Central memory CD8-positive, alpha-beta T cell (primary cell): ENCODE measurements around the gene TASOR.
"Not testable (repeated sequence)": the region's sequence is repeated elsewhere in the genome, so short reads cannot be mapped to it uniquely, and the experiment has no call there.

ENCODE experiments used
- ATAC-seq: fragments of 150-1000 bp; cut with Tn5 transposase; replicated peaks from 2 replicates; pipeline ENCODE4 v1.10.0; 2022; ENCODE audit warnings: mild to moderate bottlenecking, moderate FRiP score, moderate number of reproducible peaks; ENCODE audit not compliant: poor library complexity, severe bottlenecking; ENCODE audit errors: extremely low read depth
- DNase-seq, 2 donors: peaks; one replicate each; pipeline ENCODE4 v3.0.0; 2021; ENCODE audit warnings: low spot score in 2 of 2
- H3K27ac Mint-ChIP-seq: one replicate; pipeline ENCODE4 v1.8.0; 2022; ENCODE audit warnings: low read depth, mild to moderate bottlenecking, moderate library complexity, mixed read lengths
- H3K27me3 Mint-ChIP-seq: one replicate; pipeline ENCODE4 v1.8.0; 2022; ENCODE audit warnings: mixed read lengths
- H3K36me3 Mint-ChIP-seq: one replicate; pipeline ENCODE4 v1.8.0; 2022; ENCODE audit warnings: mild to moderate bottlenecking, moderate library complexity, mixed read lengths; ENCODE audit not compliant: insufficient read depth
- H3K4me1 Mint-ChIP-seq: one replicate; pipeline ENCODE4 v1.8.0; 2022; ENCODE audit warnings: mixed read lengths
- H3K4me3 Mint-ChIP-seq: one replicate; pipeline ENCODE4 v1.8.0; 2022; ENCODE audit warnings: mild to moderate bottlenecking, moderate library complexity, mixed read lengths
- H3K9me3 Mint-ChIP-seq: one replicate; pipeline ENCODE4 v1.8.0; 2022; ENCODE audit warnings: mixed read lengths

TASOR gene

DNA sequence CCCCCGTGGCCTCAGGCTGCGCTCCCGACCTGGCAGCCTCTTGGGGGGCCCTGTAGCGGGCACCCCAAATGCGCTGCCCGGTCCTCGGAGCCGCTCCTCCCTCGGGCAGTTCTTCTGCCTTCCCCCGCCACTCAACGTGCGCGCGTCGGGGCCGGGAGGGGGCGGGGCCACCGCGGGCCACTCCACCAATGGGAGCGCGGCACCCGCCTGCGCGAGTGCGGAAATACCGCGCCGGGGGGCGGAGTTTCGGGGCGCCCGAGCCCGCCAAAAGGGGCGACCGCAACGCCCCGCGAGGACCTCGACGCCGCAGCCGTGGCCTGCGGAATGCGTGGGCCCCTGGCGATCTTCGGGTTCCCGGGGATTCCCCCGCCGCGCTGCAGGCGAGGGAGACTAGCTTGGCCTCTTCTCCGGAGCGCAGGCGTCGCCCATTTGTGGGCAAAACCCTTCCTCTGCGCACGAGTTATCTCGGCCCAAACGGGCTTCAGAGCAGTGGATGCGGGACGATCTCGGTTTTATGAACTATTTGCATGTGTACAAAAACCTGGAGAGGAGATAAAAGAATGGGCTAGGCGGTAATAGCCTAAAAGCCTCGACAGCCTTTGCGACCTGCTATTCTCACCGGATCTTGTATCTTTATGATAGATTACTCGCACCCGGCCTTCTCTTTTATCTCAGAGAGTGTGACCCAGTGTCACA, at the start of gene TASOR:
Gene TASOR (minus strand): TSS at position 144 of the 696 bp plus-strand sequence. CDS start 259 bp downstream, outside the sequence.
- H3K9me3 Mint-ChIP-seq = no peaks in the 10 kb centered on the region

DNA sequence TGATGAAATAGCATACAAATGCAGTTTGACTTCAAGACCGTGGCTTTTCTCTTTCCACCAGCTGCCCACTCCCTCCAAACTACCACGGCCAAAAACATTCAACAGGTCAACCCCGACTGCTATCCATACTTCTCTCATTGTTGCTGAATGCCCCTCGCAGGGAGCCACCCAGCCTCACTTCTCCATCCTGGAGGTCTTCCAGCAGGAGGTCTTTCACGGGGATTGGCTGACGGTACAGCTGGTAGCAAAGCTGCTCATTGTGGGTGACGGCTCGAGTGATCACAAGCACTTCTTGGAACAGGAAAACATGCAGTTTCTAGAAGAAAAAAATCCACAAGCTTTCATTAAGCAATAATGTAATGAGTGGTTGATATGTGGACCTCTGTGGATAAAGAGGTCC, 49.0 kb upstream of the TASOR start:
- Mint-ChIP-seq H3K36me3 (peaks cover 84% of the 10 kb centered on the region), H3K27me3 (no peaks in the 10 kb centered on the region), H3K9me3 (no peaks in the 10 kb centered on the region), H3K4me1 (peaks cover 42% of the 10 kb centered on the region), H3K4me3 (peak overlapping the region; percentile 48), H3K27ac (peak overlapping the region; percentile 90)
- DNase-seq = no peak
- no peak for ATAC-seq

More for the DNA sequence above, at the start of gene TASOR:
- DNase-seq (peak; percentile 77), ATAC-seq (peak; percentile 88)
- peak within 1 kb of the TSS; percentile 97 for H3K4me3 Mint-ChIP-seq
- peaks cover 30% of the 10 kb centered on the region for H3K4me1 Mint-ChIP-seq
- H3K36me3 Mint-ChIP-seq = peaks cover 7% of the 10 kb centered on the region
- peak within 1 kb of the TSS; percentile 97 for H3K27ac Mint-ChIP-seq
- no peaks in the 10 kb centered on the region for H3K27me3 Mint-ChIP-seq

- Mint-ChIP-seq H3K9me3 (no peaks in the 10 kb centered on the region), H3K4me1 (peaks cover 42% of the 10 kb centered on the region), H3K27me3 (no peaks in the 10 kb centered on the region), H3K4me3 (peak overlapping the region; percentile 80), H3K36me3 (peaks cover 58% of the 10 kb centered on the region), H3K27ac (peak overlapping the region; percentile 96)
- ATAC-seq (peak; percentile 96), DNase-seq (peak; percentile 22 to 63)
Measured at GRCh38 chr3:56725175-56725574, 42.1 kb upstream of the TASOR start.

DNA sequence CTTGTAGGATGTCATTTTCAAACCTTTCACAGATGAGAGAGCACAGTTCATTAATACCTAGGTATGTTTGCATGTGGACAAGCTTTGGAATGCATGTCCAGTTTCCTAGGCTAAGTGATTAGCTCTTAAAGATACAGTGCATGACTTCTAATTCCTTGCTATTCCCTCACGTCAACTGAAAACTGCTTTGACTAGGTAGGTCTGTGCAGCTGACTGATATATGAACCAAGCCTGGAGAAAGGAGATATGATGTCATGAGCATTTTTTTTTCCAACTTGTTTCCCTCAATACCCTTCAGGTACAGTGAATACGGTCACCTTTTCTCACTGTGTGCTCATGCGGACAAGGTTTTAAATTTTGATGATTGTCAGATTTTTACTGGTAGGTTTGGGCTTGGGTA, 41.6 kb upstream of the TASOR start:
- Mint-ChIP-seq H3K4me1 (peaks cover 42% of the 10 kb centered on the region), H3K9me3 (no peaks in the 10 kb centered on the region), H3K4me3 (peak overlapping the region; percentile 80), H3K36me3 (peaks cover 54% of the 10 kb centered on the region), H3K27ac (peak overlapping the region; percentile 96), H3K27me3 (no peaks in the 10 kb centered on the region)
- ATAC-seq (no peak), DNase-seq (no peak)

DNA sequence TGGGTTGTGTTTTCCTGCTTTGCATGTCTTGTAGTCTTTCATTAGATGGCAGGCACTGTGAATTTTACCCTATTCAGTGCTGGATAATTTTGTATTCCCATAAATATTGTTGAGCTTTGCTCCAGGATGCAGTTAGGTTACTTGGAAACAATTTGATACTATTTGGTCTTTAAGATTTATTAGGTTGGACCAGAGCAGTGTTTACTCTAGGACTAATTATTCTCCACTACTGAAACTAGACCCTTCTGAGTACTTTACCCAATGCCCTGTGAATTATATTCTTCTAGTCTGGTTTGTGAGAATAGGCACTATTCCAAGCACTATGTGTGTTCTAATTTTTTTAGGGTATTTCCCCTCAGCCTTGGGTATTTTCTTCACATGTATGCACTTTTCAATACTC, 37.8 kb upstream of the TASOR start:
- ATAC-seq (no peak), DNase-seq (no peak)
- Mint-ChIP-seq H3K36me3 (peaks cover 28% of the 10 kb centered on the region), H3K4me1 (peaks cover 40% of the 10 kb centered on the region), H3K27me3 (no peaks in the 10 kb centered on the region), H3K4me3 (no peak overlapping the region), H3K9me3 (no peaks in the 10 kb centered on the region), H3K27ac (no peak overlapping the region)

GRCh38 chr3:56718809-56719208, 35.7 kb upstream of the TASOR start:
- H3K4me3 Mint-ChIP-seq, ATAC-seq, H3K27ac Mint-ChIP-seq, H3K9me3 Mint-ChIP-seq, DNase-seq, H3K27me3 Mint-ChIP-seq: not testable (repeated sequence)
- Mint-ChIP-seq H3K4me1 (peaks cover 25% of the 10 kb centered on the region), H3K36me3 (peaks cover 16% of the 10 kb centered on the region)

DNA sequence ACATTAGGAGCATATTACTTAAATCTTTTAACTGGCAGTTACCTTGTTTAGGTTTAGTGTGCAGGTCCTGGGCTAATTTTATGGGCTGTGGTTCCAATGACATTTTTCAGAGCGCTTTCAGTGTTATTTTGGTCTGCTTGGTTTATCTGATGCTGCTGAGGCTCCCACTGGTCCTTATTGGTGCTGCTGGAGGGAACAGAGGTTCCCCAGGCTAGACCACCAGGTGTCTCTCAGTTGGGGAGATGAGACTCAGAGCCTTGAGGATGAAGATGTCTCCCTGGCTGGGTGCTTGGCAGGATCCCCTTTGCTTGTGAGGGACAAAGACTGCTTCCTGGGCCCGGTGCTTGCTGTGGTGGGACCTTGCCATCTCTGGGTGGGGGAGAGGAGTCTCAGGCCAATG, 28.3 kb upstream of the TASOR start:
- Mint-ChIP-seq H3K27ac (peak overlapping the region; percentile 22), H3K9me3 (no peaks in the 10 kb centered on the region), H3K4me1 (no peaks in the 10 kb centered on the region), H3K4me3 (no peak overlapping the region), H3K27me3 (no peaks in the 10 kb centered on the region), H3K36me3 (peaks cover 3% of the 10 kb centered on the region)
- ATAC-seq = no peak
- no peak for DNase-seq

DNA sequence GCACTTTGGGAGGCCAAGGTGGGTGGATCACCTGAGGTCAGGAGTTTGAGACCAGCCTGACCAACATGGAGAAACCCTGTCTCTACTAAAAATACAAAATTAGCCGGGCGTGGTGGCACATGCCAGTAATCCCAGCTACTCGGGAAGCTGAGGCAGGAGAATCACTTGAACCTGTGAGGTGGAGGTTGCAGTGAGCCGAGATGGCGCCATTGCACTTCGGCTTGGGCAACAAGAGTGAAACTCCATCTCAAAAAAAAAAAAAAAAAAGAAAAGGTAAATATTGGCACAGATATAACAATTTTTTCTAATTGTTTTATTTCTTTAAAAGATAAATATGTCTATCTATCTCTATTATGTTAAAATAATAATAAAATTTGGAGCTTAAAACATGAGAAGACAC, 24.3 kb upstream of the TASOR start:
- ATAC-seq, H3K4me3 Mint-ChIP-seq, H3K36me3 Mint-ChIP-seq, H3K27ac Mint-ChIP-seq, DNase-seq, H3K9me3 Mint-ChIP-seq, H3K27me3 Mint-ChIP-seq: not testable (repeated sequence)
- peaks cover 18% of the 10 kb centered on the region for H3K4me1 Mint-ChIP-seq

- H3K27me3 Mint-ChIP-seq = no peaks in the 10 kb centered on the region
- no peak for DNase-seq
- no peaks in the 10 kb centered on the region for H3K9me3 Mint-ChIP-seq
- no peak for ATAC-seq
- no peak overlapping the region for H3K27ac Mint-ChIP-seq
- no peak overlapping the region for H3K4me3 Mint-ChIP-seq
- H3K36me3 Mint-ChIP-seq = no peaks in the 10 kb centered on the region
- H3K4me1 Mint-ChIP-seq = peaks cover 21% of the 10 kb centered on the region
Measured at GRCh38 chr3:56706629-56707028, 23.6 kb upstream of the TASOR start.

GRCh38 chr3:56704706-56705105, 21.6 kb upstream of the TASOR start:
- Mint-ChIP-seq H3K4me3 (peak overlapping the region; percentile 0), H3K27ac (peak overlapping the region; percentile 45), H3K36me3 (peaks cover 2% of the 10 kb centered on the region), H3K4me1 (peaks cover 21% of the 10 kb centered on the region), H3K9me3 (no peaks in the 10 kb centered on the region), H3K27me3 (no peaks in the 10 kb centered on the region)
- no peak for DNase-seq
- no peak for ATAC-seq

DNA sequence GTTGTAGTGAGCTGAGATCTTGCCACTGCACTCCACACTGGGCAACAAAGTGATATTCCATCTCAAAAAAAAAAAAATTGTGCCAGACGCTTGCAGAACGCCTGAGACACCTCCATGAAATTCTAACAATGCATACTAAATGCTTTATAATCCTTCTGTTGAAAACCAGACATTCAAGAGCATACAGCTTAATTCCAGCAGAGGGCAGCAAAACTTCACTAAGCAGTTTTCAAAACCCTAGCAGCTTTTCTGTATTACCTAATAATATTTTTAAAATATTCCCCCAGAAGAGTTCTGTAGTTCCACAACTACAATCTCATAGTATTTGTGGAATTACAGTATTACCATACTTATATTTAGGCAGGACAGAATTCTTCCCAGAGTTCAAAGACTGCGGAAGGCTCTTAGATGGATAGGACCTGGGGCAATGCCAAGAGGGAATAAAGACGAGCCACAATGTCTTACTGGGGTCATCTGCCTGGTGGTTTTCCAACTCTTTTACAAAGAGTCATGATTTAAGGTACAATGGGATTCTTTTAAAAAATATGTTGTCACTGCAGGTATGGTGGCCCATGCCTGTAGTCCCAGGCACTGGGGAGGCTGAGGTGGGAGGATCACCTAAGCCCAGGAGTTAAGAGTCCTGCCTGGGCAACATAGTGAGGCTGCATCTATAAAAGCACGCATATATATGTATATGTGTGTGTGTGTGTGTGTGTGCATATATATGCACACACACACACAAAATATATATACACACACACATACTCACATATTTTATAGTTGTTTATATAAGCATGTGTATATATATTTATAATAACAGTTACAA, 19.6 kb upstream of the TASOR start:
- Mint-ChIP-seq H3K27ac (no peak overlapping the region), H3K4me1 (peaks cover 21% of the 10 kb centered on the region), H3K27me3 (no peaks in the 10 kb centered on the region), H3K36me3 (peaks cover 2% of the 10 kb centered on the region), H3K9me3 (no peaks in the 10 kb centered on the region), H3K4me3 (no peak overlapping the region)
- ATAC-seq = peak; percentile 52
- peak in 1 of 2 donors; percentile 57 for DNase-seq

GRCh38 chr3:56700151-56700550, 17.1 kb upstream of the TASOR start:
- no peak for DNase-seq
- ATAC-seq = no peak
- H3K27me3 Mint-ChIP-seq = no peaks in the 10 kb centered on the region
- no peak overlapping the region for H3K27ac Mint-ChIP-seq
- no peak overlapping the region for H3K4me3 Mint-ChIP-seq
- H3K36me3 Mint-ChIP-seq = peaks cover 2% of the 10 kb centered on the region
- no peaks in the 10 kb centered on the region for H3K9me3 Mint-ChIP-seq
- peaks cover 32% of the 10 kb centered on the region for H3K4me1 Mint-ChIP-seq
